Esophagus muscularis mucosa (tissue), 4 donors: ENCODE measurements around the gene CCBE1. TPM values are rescaled to one million over a fixed set of nuclear protein-coding genes. Genes with fewer than 3 reads are reported as not detected.

Experiments
- DNase-seq: peaks from one replicate; pipeline ENCODE4 v3.0.0-alpha.2; 2017; ENCODE audit errors: extremely low spot score
- H3K27ac ChIP-seq, 4 donors: fragments of 200-600 bp; sonication (generic); replicated peaks in 1 of 4; 1 replicate in 3 of 4; 2 replicates in 1 of 4; pipeline ENCODE4 v1.5.1; 2016 to 2019; ENCODE audit warnings: mild to moderate bottlenecking in 1 of 4
- H3K27me3 ChIP-seq, 4 donors: fragments of 200-600 bp; sonication (generic); one replicate each; pipeline versions ENCODE4 v1.5.1 to v1.6.0; 2016 to 2019
- H3K36me3 ChIP-seq, 4 donors: fragments of 200-600 bp; sonication (generic); one replicate each; pipeline ENCODE4 v1.5.1; 2016 to 2019
- H3K4me1 ChIP-seq, 4 donors: fragments of 200-600 bp; sonication (generic); one replicate each; pipeline ENCODE4 v1.5.1; 2016 to 2019
- H3K4me3 ChIP-seq, 4 donors: fragments of 200-600 bp; sonication (generic); 1 replicate in 2 of 4; 2 replicates in 2 of 4; pipeline ENCODE4 v1.5.1; 2016 to 2019; ENCODE audit warnings: mild to moderate bottlenecking in 4 of 4, moderate library complexity in 1 of 4
- H3K9me3 ChIP-seq, 4 donors: fragments of 200-600 bp; sonication (generic); 1 replicate in 3 of 4; 2 replicates in 1 of 4; pipeline ENCODE4 v1.5.1; 2016 to 2019
- EP300 ChIP-seq: sonication (generic); formaldehyde crosslinking; IDR thresholded peaks from one replicate; pipeline ENCODE4 v1.6.1; 2017; ENCODE audit warnings: antibody characterized with exemption
- POLR2A ChIP-seq: fragments of 450-650 bp; IDR thresholded peaks from one replicate; pipeline ENCODE4 v1.6.1; 2017; ENCODE audit warnings: antibody characterized with exemption, moderate library complexity, mild to moderate bottlenecking, low read depth
- POLR2AphosphoS5 ChIP-seq, 2 donors: sonication (generic); formaldehyde crosslinking; IDR thresholded peaks; one replicate each; pipeline ENCODE4 v1.6.1; 2017; ENCODE audit warnings: antibody characterized with exemption in 2 of 2
- WGBS: methylation state at CpG from one replicate; pipeline ENCODE4 v1.1.5; 2018; 5-methylcytosine and 5-hydroxymethylcytosine counted together
- intact Hi-C: fragments of 100-400 bp; cut with DNase I; formaldehyde crosslinking; loops from one replicate; pipeline ENCODE4 v1.15.1; 2023
- total RNA-seq, 4 donors: library from RNA; depleted of rRNA; stranded (reverse); fragments of >200 nt; gene quantifications; one replicate each; pipeline versions ENCODE4 v1.1.0 to v1.2.1, GENCODE V29; 2016
- TF ChIP-seq, protein P1 (sequence below), 3 experiments: fragments of 200-600 bp in 2 of 3; fragments of 450-650 bp in 1 of 3; sonication (generic) in 2 of 3; IDR thresholded peaks; one replicate each; pipeline ENCODE4 v1.5.1; 2017 to 2019; ENCODE audit warnings: antibody characterized with exemption in 3 of 3, mild to moderate bottlenecking in 2 of 3, moderate library complexity in 1 of 3

CCBE1 gene
- total RNA-seq, 4 donors from 2014 or later, result 1.6 to 11.1 (median 2.7) TPM

DNA sequence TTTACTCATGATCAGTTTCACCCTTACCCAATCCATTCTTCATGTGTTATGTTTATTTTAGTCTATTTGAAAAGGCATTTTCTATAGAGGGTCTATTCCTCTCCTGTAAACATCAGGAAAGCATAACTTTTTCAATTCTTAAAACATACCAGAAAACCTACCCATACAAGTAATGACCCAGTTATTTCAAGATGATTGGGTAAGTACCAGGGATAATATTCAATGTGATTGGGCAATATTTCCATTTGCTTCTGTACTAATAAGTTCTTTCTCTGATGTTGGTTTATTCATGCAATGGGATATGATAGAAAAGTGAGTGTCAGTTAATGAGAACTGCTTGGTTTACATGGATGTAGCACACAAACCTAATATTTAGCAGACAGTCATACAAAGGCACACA is 87.6 kb downstream of the CCBE1 start:
- peaks cover 0 to 9% (median 2%) of the 10 kb centered on the region in 4 donors for H3K4me1 ChIP-seq
- TF ChIP-seq POLR2AphosphoS5 (IDR thresholded peaks at IDR 0.05) (no peak), EP300 (no peak), POLR2A (no peak)
- TF ChIP-seq, protein P1, sequence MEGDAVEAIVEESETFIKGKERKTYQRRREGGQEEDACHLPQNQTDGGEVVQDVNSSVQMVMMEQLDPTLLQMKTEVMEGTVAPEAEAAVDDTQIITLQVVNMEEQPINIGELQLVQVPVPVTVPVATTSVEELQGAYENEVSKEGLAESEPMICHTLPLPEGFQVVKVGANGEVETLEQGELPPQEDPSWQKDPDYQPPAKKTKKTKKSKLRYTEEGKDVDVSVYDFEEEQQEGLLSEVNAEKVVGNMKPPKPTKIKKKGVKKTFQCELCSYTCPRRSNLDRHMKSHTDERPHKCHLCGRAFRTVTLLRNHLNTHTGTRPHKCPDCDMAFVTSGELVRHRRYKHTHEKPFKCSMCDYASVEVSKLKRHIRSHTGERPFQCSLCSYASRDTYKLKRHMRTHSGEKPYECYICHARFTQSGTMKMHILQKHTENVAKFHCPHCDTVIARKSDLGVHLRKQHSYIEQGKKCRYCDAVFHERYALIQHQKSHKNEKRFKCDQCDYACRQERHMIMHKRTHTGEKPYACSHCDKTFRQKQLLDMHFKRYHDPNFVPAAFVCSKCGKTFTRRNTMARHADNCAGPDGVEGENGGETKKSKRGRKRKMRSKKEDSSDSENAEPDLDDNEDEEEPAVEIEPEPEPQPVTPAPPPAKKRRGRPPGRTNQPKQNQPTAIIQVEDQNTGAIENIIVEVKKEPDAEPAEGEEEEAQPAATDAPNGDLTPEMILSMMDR (IDR thresholded peaks at IDR 0.05), result no peak
- no peaks in the 10 kb centered on the region for H3K36me3 ChIP-seq
- no peaks in the 10 kb centered on the region for H3K9me3 ChIP-seq
- H3K4me3 ChIP-seq, result no peak overlapping the region
- H3K27me3 ChIP-seq, result no peaks in the 10 kb centered on the region
- intact Hi-C loops, result no loop called here
- no peak overlapping the region for H3K27ac ChIP-seq
- no peak for DNase-seq

DNA sequence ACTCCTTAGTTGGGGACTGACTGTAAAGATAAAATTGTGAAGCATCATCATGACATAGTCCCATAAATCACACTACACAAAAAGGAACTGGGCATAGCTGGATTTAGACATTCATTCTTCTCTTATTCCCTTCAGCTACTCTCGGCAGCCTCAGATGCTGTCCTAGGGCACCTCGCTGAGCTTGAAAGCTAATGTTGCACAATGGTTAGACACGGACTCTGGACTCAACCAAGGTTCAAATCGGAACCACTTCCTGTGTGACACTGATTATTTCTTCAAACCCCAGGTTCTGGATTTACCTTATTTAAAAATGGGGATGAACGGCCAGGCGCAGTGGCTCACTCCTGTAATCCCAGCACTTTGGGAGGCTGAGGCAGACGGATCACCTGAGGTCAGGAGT is 89.8 kb downstream of the CCBE1 start:
- DNase-seq, result peak; percentile 29
- TF ChIP-seq, protein P1 (IDR thresholded peaks at IDR 0.05), result no peak
- no peak for TF ChIP-seq POLR2A
- no peak for TF ChIP-seq POLR2AphosphoS5 (IDR thresholded peaks at IDR 0.05)
- no peak for TF ChIP-seq EP300
- Histone ChIP-seq H3K36me3 (no peaks in the 10 kb centered on the region), H3K4me3 (no peak overlapping the region), H3K9me3 (no peaks in the 10 kb centered on the region), H3K4me1 (peaks cover 0 to 4% (median 2%) of the 10 kb centered on the region in 4 donors), H3K27ac (no peak overlapping the region), H3K27me3 (no peaks in the 10 kb centered on the region)
- intact Hi-C loops, result no loop called here
- whole genome bisulfite sequencing, result 96% methylated on average over 7 of the region's 7 CpGs

DNA sequence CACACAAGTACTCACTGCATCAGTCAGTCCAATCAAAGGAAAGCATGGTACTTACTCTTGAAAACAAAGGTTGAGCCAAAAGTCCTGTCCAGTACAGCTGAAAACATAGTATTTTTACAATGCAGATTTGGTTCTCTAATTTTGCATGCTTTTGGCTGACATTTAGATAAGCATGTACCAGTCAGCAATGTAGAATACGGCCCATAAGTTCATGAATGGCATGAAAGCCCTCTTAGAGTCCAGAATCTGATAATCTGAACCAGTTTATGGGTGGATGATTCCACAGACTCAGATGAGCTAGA is 90.2 kb downstream of the CCBE1 start:
- 100% methylated on average over 1 of the region's 1 CpG for whole genome bisulfite sequencing
- Histone ChIP-seq H3K36me3 (no peaks in the 10 kb centered on the region), H3K9me3 (no peaks in the 10 kb centered on the region), H3K27me3 (no peaks in the 10 kb centered on the region), H3K27ac (no peak overlapping the region), H3K4me1 (peaks cover 0 to 3% (median 0%) of the 10 kb centered on the region in 4 donors), H3K4me3 (no peak overlapping the region)
- no peak for DNase-seq
- intact Hi-C loops, result no loop called here
- TF ChIP-seq EP300, result no peak
- TF ChIP-seq POLR2A, result no peak
- TF ChIP-seq, protein P1 (IDR thresholded peaks at IDR 0.05), result no peak
- TF ChIP-seq POLR2AphosphoS5 (IDR thresholded peaks at IDR 0.05), result no peak

DNA sequence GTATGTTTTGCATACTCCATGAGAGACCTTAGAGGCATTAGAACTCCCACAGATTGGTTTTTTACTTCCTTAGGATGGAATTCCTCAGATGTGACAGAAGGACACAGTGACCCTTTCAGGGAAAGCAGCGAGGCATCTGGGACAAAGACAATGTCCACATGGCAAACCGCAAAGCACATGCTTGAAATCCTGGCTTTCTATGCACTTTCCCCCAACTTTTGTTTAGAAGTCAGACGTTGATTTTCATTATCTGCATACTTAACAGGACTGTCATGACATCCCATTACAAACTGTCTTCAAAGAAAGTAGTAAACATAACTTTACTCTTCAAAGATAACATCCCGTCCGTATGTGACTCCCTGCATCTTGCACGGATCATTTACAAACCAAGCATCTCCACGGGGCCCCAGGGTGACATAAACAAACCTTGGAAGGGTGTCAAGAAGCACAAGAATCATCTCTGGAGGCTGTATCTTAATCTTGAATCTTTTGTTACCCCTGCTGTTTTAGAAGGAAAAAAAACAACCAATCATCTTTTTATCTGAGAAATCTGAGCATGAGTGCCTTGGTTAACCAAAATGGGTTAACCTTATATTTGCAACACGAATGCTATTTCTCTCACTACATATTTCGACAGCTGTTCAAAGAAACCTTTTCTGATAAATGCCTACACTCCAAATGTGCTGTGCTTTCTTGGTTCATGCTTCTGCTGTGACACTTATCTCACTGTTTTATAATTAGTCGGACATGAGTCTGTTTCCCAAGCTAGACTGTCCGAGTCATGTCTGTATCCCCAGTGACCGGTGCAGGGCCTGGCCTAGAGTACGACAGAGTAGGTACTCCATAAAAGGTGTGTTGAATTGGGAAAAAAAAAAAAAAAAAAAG is 90.8 kb downstream of the CCBE1 start:
- intact Hi-C loops, result no loop called here
- WGBS, result 70% methylated on average over 13 of the region's 13 CpGs

DNA sequence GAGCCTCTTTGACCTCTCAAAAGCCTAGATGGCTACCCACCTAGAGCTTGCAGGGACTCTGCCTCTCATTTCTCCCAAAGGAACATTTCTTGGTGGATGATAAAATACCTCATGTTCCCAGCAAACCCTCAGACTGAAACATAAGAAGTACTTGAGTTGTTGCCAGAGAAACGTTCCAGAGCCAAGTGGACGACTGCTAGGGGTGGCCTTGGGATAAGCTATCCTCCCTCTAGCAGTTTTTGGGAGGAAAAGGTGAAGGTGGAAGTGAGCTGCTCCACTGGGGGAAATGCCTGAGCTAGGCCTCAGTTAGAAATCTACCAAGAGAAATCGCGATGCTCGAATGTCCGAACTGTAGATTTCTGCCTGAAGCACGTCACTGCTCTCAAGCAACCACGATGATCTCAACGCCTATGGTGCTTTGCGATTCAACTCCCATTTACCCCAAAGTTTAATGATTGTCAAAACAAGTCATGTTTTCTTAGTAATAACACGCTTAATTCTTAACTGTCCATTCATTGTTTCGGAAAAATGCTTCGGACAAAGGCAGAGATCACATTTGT is 91.5 kb downstream of the CCBE1 start:
- 83% methylated on average over 13 of the region's 13 CpGs for WGBS
- TF ChIP-seq EP300, result no peak
- TF ChIP-seq POLR2AphosphoS5 (IDR thresholded peaks at IDR 0.05), result no peak
- TF ChIP-seq, protein P1 (IDR thresholded peaks at IDR 0.05), result no peak
- Histone ChIP-seq H3K4me3 (no peak overlapping the region), H3K9me3 (no peaks in the 10 kb centered on the region), H3K27ac (no peak overlapping the region), H3K36me3 (no peaks in the 10 kb centered on the region), H3K27me3 (no peaks in the 10 kb centered on the region), H3K4me1 (peaks cover 0 to 3% (median 0%) of the 10 kb centered on the region in 4 donors)
- intact Hi-C loops, result no loop called here
- peak; percentile 88 for DNase-seq

More for the DNA sequence above, 90.8 kb downstream of the CCBE1 start:
- no peak for TF ChIP-seq POLR2A
- no peak for TF ChIP-seq EP300
- Histone ChIP-seq H3K27ac (no peak overlapping the region), H3K36me3 (no peaks in the 10 kb centered on the region), H3K27me3 (no peaks in the 10 kb centered on the region), H3K4me1 (peaks cover 0 to 3% (median 0%) of the 10 kb centered on the region in 4 donors), H3K9me3 (no peaks in the 10 kb centered on the region), H3K4me3 (no peak overlapping the region)
- peak; percentile 42 for DNase-seq
